ENCODE measurements around the gene NCK2.

Gene NCK2

DNA sequence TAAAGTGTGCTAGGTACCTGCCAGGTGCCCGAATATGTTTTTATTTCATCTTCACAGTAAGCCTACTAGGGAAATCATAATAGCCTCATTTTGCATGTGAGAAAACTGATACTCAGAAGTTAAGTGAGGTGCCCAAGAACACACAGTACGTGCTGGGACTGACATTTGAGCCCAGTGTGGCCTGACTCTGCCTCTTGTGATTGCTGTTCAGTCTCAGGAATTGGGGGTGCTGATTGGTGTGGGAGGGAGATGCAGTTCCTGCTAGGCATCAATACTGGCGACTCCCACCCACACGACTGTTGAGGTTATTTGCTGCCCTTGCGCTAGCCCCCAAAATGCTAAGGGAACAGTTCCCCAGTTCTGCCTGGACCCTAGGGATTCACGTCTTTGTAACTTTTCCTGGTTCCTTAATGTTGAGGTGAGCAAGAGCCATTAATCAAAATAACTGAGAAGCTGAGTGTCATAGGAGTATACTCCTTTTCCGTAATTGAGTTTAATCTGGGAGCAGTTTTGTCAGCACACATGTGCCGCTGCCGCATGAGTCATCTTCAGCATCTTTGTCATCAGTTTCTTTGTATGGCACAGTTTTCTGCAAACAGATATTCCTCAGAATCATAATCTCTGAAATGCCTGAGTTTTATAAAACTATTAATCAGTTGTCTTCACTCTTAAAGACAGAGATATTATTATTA, 120.7 kb downstream of the NCK2 start:
- no peak overlapping the region for H3K4me3 ChIP-seq (ENCODE audit: control insufficient read depth, low read depth, low read length)
- TF ChIP-seq, protein P1, sequence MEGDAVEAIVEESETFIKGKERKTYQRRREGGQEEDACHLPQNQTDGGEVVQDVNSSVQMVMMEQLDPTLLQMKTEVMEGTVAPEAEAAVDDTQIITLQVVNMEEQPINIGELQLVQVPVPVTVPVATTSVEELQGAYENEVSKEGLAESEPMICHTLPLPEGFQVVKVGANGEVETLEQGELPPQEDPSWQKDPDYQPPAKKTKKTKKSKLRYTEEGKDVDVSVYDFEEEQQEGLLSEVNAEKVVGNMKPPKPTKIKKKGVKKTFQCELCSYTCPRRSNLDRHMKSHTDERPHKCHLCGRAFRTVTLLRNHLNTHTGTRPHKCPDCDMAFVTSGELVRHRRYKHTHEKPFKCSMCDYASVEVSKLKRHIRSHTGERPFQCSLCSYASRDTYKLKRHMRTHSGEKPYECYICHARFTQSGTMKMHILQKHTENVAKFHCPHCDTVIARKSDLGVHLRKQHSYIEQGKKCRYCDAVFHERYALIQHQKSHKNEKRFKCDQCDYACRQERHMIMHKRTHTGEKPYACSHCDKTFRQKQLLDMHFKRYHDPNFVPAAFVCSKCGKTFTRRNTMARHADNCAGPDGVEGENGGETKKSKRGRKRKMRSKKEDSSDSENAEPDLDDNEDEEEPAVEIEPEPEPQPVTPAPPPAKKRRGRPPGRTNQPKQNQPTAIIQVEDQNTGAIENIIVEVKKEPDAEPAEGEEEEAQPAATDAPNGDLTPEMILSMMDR (IDR thresholded peaks at IDR 0.05; ENCODE audit: control insufficient read depth, insufficient read depth, low read depth, low read length, missing control alignments) = no peak
- no peak for DNase-seq (ENCODE audit: low read depth)

DNA sequence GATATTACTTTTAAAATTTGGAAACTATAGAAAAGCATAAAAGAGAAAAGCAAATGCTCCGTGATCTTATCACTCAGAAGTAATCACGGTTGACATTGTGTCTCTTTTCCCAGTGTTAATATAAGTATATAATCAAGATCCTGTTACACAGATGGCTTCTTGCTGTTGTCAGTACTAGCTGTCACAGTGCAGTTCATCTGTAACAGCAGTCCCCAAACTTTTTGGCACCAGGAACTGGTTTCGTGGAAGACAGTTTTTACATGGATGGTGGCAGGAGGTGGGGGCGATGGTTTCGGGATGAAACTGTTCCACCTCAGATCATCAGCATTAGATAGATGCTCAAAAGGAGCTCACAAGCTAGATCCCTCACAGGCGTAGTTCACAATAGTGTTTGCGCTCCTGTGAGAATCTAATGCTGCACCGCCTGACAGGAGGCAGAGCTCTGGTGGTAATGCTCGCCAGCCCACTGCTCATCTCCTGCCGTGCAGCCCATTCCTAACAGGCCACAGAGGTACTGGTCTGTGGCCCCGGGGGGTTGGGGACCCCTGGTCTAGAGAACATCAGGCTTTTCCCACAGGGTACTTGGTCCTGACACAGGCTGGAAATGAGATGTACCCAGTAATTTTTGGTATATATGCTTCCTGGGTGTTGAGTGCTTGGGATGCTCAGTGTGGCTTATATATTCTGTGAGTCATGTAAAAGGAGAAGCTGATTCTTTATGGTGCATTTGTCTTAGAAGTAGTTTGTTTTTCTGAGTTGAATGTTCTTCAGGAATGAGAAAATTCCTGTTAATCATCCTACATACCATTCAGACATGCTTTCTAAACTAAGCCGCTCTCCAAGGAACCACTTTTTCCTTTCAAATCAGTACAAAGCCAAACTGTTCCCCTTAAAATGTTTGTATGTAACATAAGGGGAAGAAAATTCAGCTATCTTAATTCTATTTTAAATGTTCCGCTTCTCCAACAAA, 121.8 kb downstream of the NCK2 start:
- no peak for DNase-seq (ENCODE audit: low read depth)
- H3K4me3 ChIP-seq (ENCODE audit: control insufficient read depth, low read depth, low read length) = no peak overlapping the region
- TF ChIP-seq, protein P1 (IDR thresholded peaks at IDR 0.05; ENCODE audit: control insufficient read depth, insufficient read depth, low read depth, low read length, missing control alignments) = no peak

DNA sequence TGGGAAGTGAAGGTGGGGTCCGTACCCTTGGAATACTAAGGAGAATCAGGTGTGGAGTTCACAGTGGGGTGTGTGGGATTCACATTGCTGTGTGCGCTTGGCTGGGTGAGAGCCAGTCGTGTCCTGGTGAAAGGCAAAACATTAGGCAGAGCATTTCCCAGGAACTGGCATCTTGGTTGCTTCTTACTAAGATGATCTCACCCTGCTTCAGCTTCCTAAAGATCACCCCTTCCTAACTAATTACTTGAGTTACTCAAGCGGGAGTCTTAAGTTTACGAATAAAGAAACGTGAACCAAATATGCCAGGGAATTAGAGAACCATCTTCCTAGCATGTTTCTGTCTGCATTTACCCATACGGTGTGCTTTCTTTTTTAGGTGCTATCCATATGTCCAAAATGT, 122.9 kb downstream of the NCK2 start:
- H3K4me3 ChIP-seq (ENCODE audit: control insufficient read depth, low read depth, low read length) = no peak overlapping the region
- TF ChIP-seq, protein P1 (IDR thresholded peaks at IDR 0.05; ENCODE audit: control insufficient read depth, insufficient read depth, low read depth, low read length, missing control alignments) = no peak
- no peak for DNase-seq (ENCODE audit: low read depth)

DNA sequence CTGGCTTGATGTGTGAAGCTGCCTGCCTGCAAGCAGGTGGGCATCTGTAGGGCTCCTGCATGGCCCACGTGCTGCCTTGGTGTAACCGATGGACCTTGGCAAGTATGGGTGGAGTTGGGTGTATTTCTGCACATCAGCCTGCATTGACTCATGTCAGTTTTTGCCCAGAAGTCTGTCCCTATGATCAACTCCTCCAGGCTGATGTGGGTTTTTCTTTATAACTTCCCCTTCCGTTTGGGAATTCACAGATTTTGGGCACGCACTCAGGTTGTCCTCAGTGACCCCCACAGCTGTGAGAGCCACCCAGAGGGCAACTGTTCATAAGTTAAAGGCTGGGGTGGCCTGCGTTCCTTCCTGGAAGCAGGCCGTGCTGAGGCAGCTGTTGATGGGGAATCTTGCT, 123.3 kb downstream of the NCK2 start:
- no peak for DNase-seq (ENCODE audit: low read depth)
- TF ChIP-seq, protein P1 (IDR thresholded peaks at IDR 0.05; ENCODE audit: control insufficient read depth, insufficient read depth, low read depth, low read length, missing control alignments) = no peak
- H3K4me3 ChIP-seq (ENCODE audit: control insufficient read depth, low read depth, low read length) = no peak overlapping the region

DNA sequence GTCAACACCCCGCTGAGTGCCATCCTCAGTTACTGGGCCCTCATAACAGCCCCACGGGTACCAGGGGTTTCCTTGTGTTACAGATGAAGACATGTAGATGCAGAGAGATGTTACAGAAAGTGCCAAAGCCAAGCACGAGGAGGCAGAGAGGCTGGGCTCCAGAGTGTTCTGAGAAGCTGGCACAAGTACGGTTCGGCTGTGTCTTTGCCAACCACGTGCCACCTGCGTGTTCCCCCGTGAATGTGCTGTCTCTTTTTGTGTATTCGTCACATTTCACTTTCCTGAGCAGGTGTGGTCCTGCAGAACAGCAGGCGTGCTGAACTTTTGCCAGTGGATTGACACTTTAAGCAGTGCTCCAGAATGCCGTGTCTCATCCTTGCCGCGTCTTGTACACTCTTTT, 124.6 kb downstream of the NCK2 start:
- TF ChIP-seq, protein P1 (IDR thresholded peaks at IDR 0.05; ENCODE audit: control insufficient read depth, insufficient read depth, low read depth, low read length, missing control alignments) = no peak
- DNase-seq (ENCODE audit: low read depth) = no peak
- no peak overlapping the region for H3K4me3 ChIP-seq (ENCODE audit: control insufficient read depth, low read depth, low read length)

DNA sequence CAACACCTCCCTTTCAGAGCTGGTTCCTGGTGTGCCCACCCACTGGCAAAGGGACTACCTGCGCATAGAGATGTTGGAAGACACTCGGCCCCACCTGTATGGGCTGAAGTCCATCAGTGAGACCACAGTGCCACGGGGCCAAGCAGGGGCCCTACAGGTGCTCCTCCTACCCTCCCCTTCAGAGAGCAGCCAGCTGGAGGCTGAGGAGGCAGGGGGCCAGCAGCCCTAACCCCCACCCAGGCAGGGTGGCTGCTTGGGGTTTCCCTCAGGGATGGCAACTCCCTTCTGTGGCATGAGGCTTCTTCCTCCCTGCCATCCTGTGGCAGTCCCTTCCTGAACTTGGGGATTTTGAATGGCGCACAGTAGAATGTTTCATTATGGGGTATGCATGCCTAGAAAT, 125.3 kb downstream of the NCK2 start:
- TF ChIP-seq, protein P1 (IDR thresholded peaks at IDR 0.05; ENCODE audit: control insufficient read depth, insufficient read depth, low read depth, low read length, missing control alignments) = no peak

More for the DNA sequence above, 125.3 kb downstream of the NCK2 start:
- no peak for DNase-seq (ENCODE audit: low read depth)
- no peak overlapping the region for H3K4me3 ChIP-seq (ENCODE audit: control insufficient read depth, low read depth, low read length)
